MV-4-11 (cell line): ENCODE measurements around the gene ENO4.
A peak's percentile ranks its signal among the peaks of the same experiment; 100 is the strongest.

Experiments
- DNase-seq: peaks from one replicate; lab custom pipeline; 2025; lab: John Stamatoyannopoulos, UW

Gene ENO4

DNA sequence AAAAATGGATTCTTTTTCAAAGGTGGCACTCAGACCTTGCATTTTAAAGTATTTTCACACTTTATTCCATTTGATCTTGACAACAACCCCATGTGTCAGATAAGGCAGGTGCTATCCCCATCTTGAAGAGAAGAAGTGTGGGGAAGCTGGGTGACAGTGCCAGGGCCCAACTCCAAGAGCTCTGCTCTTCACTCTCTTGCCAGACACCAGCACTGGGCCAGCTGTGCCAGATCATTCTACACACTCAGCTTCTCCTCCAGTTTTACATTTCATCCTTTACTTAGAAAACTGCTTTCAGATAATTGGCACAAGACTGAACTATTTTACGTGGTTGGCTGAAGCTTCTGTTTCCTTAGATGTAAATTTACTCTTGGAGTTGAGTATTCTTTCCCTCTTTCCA lies 64.4 kb downstream of the ENO4 start:
- no peak for DNase-seq

GRCh38 chr10:116915340-116915739 lies 66.0 kb downstream of the ENO4 start:
- DNase-seq = peak; percentile 24

DNA sequence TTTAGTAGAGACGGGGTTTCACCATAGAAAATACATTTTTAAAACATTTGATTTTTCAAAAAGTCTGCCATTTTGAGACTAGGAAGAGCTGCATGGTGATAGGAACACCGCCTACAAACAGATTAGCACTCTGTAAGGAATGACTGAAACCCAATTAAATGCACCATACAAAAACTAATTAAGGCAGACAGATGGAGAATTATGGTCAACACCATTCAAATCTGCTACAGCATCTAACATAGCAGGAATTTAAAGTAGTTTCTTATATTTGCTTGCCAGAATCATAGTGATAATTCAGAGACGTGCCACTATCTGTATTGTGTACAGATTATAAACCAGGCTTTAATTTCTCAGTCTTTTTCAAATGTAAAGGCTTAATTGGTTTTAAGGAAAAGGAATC lies 68.2 kb downstream of the ENO4 start:
- DNase-seq = no peak

- DNase-seq = no peak
Measured at GRCh38 chr10:116918583-116918982, 69.3 kb downstream of the ENO4 start.

DNA sequence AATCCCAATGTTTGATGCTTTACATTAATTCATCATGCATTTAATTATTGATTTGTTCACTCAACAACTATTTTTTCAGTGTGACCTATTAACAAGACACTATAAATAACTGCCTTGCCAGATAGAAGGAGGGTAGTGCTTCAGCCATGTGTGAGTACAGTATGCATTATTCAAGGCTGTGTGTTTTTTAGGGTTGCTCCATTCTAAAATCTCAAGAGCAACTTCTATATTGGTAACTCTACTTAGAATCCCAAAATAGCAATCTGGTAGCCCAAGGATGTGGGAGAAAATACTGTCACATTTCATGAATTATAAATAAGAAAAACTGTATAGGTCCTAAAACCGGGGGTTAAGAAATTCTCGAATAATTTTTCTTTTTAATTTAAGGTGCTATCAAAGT lies 69.9 kb downstream of the ENO4 start:
- DNase-seq = no peak

DNA sequence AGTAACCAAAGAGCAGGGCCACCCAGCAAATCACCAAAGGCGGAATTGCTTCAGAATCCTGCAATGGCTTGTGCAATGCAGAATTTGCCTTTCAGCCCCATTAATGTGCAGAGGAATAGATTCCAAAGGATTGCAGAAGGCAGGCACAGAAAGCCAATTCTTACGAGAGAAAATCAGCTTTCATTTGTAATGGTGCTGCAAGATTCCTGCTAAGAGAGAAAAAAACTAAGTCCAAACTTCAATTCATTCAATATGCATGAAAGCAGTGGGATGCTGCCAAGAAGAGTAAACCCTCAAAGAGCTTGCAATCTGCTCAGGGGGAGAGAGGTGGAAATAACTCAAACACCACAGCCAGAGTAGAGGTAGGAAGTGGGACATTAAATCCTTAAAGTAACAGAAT lies 70.4 kb downstream of the ENO4 start:
- no peak for DNase-seq

- no peak for DNase-seq
Measured at GRCh38 chr10:116925056-116925455, 75.8 kb downstream of the ENO4 start.

GRCh38 chr10:116926426-116926825 lies 77.1 kb downstream of the ENO4 start:
- no peak for DNase-seq

DNA sequence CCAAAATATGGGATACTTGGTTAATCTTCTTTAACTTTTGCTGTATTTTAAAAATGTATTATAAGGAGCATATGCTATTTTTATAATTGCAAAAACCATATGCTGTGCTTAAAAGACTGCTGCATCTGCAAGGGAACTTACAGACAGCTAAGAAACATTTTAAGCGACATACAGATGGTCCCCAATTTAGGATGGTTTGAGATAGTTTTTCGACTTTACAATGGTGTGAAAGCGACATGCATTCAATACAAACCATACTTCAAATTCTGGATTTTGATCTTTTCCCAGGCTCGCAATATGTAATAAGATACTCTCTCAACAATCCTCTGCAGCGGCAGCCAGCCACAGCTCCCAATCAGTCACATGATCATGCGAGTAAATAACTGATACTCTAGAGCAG lies 82.5 kb downstream of the ENO4 start:
- DNase-seq = no peak
